Measurements from ENCODE around the gene MUC13.

Gene MUC13

GRCh38 chr3:124887177-124887931 is 47.2 kb downstream of the MUC13 start, which contains the start of gene ITGB5:
Gene ITGB5, minus strand, starts transcription at chr3:124887365. Its CDS starts 365 bp downstream, at chr3:124887000.
- no peaks in the 10 kb centered on the region for H3K9me3 ChIP-seq
- H4K20me1 ChIP-seq = peaks cover 36% of the 10 kb centered on the region
- TF ChIP-seq Cebpa-rat (IDR thresholded peaks at IDR 0.05) = no peak
- H3K9ac ChIP-seq = peak within 1 kb of the TSS; percentile 51
- H3K36me3 ChIP-seq = no peaks in the 10 kb centered on the region
- H3K4me1 ChIP-seq = peaks cover 22% of the 10 kb centered on the region
- peaks cover 70% of the 10 kb centered on the region for H3K27me3 ChIP-seq
- H3K27ac ChIP-seq = no peak within 1 kb of the TSS
- peak within 1 kb of the TSS; percentile 99 for H3K4me2 ChIP-seq
- H3K4me3 ChIP-seq = peak within 1 kb of the TSS; percentile 75

GRCh38 chr3:124886168-124887056 is 48.1 kb downstream of the MUC13 start:
- no peak overlapping the region for H3K27ac ChIP-seq
- peaks cover 36% of the 10 kb centered on the region for H4K20me1 ChIP-seq
- peaks cover 70% of the 10 kb centered on the region for H3K27me3 ChIP-seq
- peak overlapping the region; percentile 51; the same call in 1 of the 2 replicates for H3K9ac ChIP-seq
- H3K4me2 ChIP-seq = peak overlapping the region; percentile 99
- no peak for TF ChIP-seq Cebpa-rat (IDR thresholded peaks at IDR 0.05)
- H3K36me3 ChIP-seq = no peaks in the 10 kb centered on the region
- H3K4me3 ChIP-seq = peak overlapping the region; percentile 75
- no peaks in the 10 kb centered on the region for H3K9me3 ChIP-seq
- H3K4me1 ChIP-seq = peaks cover 22% of the 10 kb centered on the region

- Histone ChIP-seq H3K27me3 (peaks cover 70% of the 10 kb centered on the region), H3K36me3 (no peaks in the 10 kb centered on the region), H3K4me3 (no peak overlapping the region), H3K4me2 (peak overlapping the region; percentile 99), H4K20me1 (peaks cover 36% of the 10 kb centered on the region), H3K4me1 (peaks cover 22% of the 10 kb centered on the region), H3K27ac (no peak overlapping the region), H3K9ac (no peak overlapping the region), H3K9me3 (no peaks in the 10 kb centered on the region)
- TF ChIP-seq Cebpa-rat (IDR thresholded peaks at IDR 0.05) = no peak
These were observed 48.9 kb downstream of the MUC13 start for GRCh38 chr3:124885466-124886167.

GRCh38 chr3:124884474-124885101 is 50.0 kb downstream of the MUC13 start:
- Histone ChIP-seq H3K4me3 (no peak overlapping the region), H3K4me1 (peaks cover 22% of the 10 kb centered on the region), H4K20me1 (peaks cover 36% of the 10 kb centered on the region), H3K4me2 (no peak overlapping the region), H3K9ac (no peak overlapping the region), H3K36me3 (no peaks in the 10 kb centered on the region), H3K9me3 (no peaks in the 10 kb centered on the region), H3K27ac (no peak overlapping the region), H3K27me3 (peaks cover 66% of the 10 kb centered on the region)
- no peak for TF ChIP-seq Cebpa-rat (IDR thresholded peaks at IDR 0.05)

- Histone ChIP-seq H4K20me1 (peaks cover 36% of the 10 kb centered on the region), H3K4me2 (no peak overlapping the region), H3K9me3 (no peaks in the 10 kb centered on the region), H3K9ac (no peak overlapping the region), H3K27ac (no peak overlapping the region), H3K36me3 (no peaks in the 10 kb centered on the region), H3K4me3 (no peak overlapping the region), H3K4me1 (peaks cover 27% of the 10 kb centered on the region), H3K27me3 (peaks cover 60% of the 10 kb centered on the region)
- no peak for TF ChIP-seq Cebpa-rat (IDR thresholded peaks at IDR 0.05)
These were observed 50.6 kb downstream of the MUC13 start for GRCh38 chr3:124883766-124884473.

- Histone ChIP-seq H3K27me3 (peaks cover 51% of the 10 kb centered on the region), H3K4me1 (peaks cover 35% of the 10 kb centered on the region), H3K36me3 (no peaks in the 10 kb centered on the region), H3K27ac (no peak overlapping the region), H3K9ac (no peak overlapping the region), H3K4me2 (no peak overlapping the region), H3K9me3 (no peaks in the 10 kb centered on the region), H3K4me3 (no peak overlapping the region), H4K20me1 (peaks cover 28% of the 10 kb centered on the region)
- TF ChIP-seq Cebpa-rat (IDR thresholded peaks at IDR 0.05) = no peak
These were observed 51.5 kb downstream of the MUC13 start for GRCh38 chr3:124882816-124883747.

GRCh38 chr3:124881976-124882697 is 52.4 kb downstream of the MUC13 start:
- Histone ChIP-seq H3K36me3 (no peaks in the 10 kb centered on the region), H3K4me2 (no peak overlapping the region), H3K9me3 (no peaks in the 10 kb centered on the region), H3K9ac (no peak overlapping the region), H3K4me1 (peaks cover 27% of the 10 kb centered on the region), H3K27ac (no peak overlapping the region), H3K27me3 (peaks cover 42% of the 10 kb centered on the region), H3K4me3 (no peak overlapping the region), H4K20me1 (peaks cover 18% of the 10 kb centered on the region)
- TF ChIP-seq Cebpa-rat (IDR thresholded peaks at IDR 0.05) = no peak
